GM12874 (cell line): ENCODE results near the gene PPM1B.

ENCODE experiments used
- TF ChIP-seq, protein P1 (sequence below): IDR thresholded peaks from 2 replicates; pipeline ENCODE4 v1.5.1; 2011; ENCODE audit warnings: low read depth, mild to moderate bottlenecking, control low read depth, low read length, moderate library complexity; ENCODE audit not compliant: insufficient read depth

Gene PPM1B

DNA sequence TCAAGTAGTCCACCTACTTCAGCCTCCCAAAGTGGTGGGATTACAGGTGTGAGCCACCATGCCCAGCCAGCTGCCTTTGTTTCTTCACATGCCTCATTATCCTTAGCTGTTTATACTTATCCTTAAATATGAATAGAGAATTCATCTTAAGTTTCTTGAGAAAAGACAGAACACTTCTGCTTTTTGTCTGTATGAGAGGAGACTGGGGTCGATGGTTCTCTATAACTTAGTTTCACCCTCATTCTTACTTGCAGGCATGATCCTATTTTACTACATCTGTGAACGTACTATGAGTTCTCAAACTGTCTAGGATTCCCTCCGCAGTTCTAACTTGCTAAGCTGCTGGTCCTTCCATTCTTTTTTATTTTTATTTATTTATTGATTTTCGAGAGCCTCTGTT lies 20.4 kb downstream of the PPM1B start:
- TF ChIP-seq, protein P1, sequence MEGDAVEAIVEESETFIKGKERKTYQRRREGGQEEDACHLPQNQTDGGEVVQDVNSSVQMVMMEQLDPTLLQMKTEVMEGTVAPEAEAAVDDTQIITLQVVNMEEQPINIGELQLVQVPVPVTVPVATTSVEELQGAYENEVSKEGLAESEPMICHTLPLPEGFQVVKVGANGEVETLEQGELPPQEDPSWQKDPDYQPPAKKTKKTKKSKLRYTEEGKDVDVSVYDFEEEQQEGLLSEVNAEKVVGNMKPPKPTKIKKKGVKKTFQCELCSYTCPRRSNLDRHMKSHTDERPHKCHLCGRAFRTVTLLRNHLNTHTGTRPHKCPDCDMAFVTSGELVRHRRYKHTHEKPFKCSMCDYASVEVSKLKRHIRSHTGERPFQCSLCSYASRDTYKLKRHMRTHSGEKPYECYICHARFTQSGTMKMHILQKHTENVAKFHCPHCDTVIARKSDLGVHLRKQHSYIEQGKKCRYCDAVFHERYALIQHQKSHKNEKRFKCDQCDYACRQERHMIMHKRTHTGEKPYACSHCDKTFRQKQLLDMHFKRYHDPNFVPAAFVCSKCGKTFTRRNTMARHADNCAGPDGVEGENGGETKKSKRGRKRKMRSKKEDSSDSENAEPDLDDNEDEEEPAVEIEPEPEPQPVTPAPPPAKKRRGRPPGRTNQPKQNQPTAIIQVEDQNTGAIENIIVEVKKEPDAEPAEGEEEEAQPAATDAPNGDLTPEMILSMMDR = no peak

DNA sequence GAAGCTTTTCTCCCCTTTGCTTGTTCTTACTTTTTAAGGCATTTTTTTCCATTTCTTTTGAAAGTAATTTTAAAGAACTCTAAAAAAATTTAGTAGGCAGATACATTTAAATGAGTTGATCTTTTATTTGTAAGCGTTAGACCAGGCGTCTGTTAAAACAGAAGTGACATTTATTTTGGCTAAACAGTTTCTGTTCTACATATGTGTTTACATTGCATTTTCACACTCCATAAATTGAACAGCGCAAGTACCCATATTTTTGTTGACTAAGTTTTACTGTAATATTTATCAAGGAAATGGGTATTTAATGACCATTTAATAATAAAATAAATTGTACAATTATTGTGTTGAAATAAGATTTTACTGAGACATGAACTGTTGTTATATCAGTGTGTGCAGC lies 21.9 kb downstream of the PPM1B start:
- TF ChIP-seq, protein P1 = no peak

DNA sequence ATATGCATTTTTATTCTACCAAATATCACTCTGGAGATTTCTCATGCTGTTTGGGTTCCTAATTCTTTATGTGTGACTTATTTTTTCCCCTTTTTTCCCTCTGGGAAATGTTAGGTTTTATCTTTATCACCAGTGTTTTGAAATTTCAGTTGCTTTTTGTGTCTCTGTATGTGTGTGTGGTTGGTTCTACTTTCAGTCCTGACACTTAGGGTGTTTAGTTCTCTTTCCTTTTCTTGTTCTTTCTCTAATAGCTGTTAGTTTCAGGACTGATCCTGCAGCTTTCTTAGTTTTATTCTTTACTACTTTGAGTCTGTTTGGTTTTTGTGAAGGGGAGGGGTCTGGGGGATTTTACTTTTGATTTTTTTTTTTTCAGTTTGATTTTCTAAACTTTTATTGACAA lies 23.1 kb downstream of the PPM1B start:
- TF ChIP-seq, protein P1 = no peak

DNA sequence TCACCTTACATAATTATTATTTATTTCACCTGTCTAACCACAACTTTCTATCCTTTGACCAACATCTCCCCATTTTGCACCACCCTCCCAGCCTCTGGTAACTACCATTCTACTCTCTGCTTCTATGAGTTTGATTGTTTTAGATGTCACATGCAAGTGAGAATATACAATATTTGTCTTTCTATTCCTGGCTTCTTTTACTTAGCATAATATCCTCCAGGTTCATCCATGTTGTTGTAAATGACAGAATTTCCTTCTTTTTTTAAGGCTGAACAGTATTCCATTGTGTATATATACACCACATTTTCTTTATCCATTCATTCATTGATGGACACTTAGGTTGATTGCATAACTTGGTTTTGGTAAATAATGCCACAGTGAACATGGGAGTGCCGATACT lies 24.0 kb downstream of the PPM1B start:
- TF ChIP-seq, protein P1 = no peak

DNA sequence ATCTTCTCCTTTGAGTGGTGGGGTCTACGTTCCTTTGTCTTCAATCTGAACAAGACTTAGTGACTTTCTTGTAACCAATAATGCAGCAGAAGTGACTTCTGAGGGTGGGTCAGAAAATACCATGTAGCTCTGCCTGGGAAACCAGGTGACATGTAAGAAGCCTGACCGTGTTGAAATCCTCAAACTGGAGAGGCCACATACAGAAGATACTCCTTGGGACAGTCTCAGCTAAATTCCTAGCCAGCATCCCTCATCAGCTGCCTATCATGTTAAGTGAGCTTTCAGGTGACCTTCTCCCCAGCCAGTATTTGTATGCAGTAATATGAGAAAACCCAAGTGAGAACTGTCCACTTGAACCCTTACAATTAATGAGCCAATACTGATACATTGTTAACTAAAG lies 27.0 kb downstream of the PPM1B start:
- TF ChIP-seq, protein P1 = no peak

DNA sequence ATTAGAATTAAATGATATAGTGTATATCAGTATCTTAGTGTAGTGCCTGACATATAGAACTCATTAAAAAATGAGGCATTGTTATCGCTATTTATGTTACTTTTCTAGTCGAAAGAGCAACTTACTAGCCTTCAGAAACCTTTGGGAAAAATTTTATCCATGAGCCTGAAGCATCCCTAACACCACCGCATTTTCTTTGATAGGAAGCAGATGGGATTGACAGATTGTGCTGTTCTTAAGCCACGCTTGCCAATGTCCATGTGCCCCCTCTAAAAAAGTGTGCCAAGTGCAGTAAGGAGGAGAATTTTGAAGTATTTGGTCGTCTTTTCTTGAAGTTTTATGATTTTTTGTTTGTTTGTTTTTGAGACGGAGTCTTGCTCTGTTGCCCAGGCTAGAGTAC lies 29.1 kb downstream of the PPM1B start:
- TF ChIP-seq, protein P1 = no peak

DNA sequence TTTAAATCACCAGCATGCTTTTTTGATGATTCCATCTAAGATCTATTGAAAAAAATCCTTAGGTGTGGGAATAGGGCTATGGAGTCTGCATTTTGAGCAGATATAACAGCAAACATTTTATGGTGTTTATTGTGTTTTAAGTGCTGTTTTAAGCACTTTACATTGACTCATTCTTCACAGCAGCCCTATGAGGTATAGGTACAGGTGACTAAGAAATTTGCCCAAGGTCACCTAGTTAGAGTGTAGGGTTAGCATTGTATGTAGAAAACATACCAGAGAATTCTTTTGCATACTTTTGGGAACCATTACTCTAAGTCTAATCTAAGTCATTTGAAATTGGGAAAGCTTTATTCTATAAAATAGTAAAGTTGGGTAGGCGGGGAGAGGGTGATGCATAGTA lies 31.3 kb downstream of the PPM1B start:
- TF ChIP-seq, protein P1 = no peak

DNA sequence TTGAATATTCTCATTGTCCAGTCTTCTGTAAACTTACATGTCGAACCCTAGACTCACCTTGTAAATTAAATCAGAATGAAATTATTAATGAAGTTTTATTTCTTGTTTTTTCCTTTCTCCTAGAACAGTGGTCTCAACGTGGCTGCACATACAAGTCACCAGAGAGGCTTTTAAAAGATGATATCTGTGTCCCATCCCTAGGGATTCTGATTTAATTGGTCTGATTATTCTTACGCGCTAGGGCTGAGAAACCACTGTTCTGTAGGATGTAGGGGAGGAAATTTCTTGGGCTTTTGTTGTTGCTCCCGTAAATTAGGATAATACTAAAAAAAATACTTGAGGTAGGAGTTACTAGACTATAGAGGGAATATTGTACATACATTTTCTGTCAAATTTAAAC lies 32.1 kb downstream of the PPM1B start:
- TF ChIP-seq, protein P1 = no peak
